HEK293 (cell line): ENCODE data around the gene GJA5.

Source experiments
- CTCF ChIA-PET: fragments of 350-600 bp; formaldehyde crosslinking; extraction: SDS; loops from one replicate; lab custom pipeline; 2021; ENCODE audit warnings: antibody characterized with exemption; lab: Yijun Ruan, JAX
- POLR2A ChIA-PET: fragments of 300-600 bp; formaldehyde crosslinking; extraction: SDS; loops from one replicate; lab custom pipeline; 2020; ENCODE audit warnings: antibody characterized with exemption, inconsistent platforms; lab: Yijun Ruan, JAX
- H3K27ac ChIP-seq: fragments of 200-500 bp; sonication (Bioruptor generic); 2 replicates; pipeline ENCODE4 v1.5.1; 2014; ENCODE audit warnings: low read depth, low read length, control low read depth, inconsistent platforms; ENCODE audit errors: extremely low read depth
- H3K36me3 ChIP-seq, 2 experiments: fragments of 200-500 bp in 1 of 2; sonication (Bioruptor generic) in 1 of 2; 1 replicate in 1 of 2; 2 replicates in 1 of 2; pipeline ENCODE4 v1.5.1; 2014 to 2017; ENCODE audit warnings: inconsistent platforms in 2 of 2, low read length in 2 of 2; ENCODE audit not compliant: control insufficient read depth in 2 of 2, insufficient read depth in 1 of 2
- H3K4me1 ChIP-seq: fragments of 200-500 bp; sonication (Bioruptor generic); 2 replicates; pipeline ENCODE4 v1.5.1; 2014; ENCODE audit warnings: mild to moderate bottlenecking, low read length, inconsistent platforms; ENCODE audit not compliant: control insufficient read depth, insufficient read depth
- H3K4me3 ChIP-seq: 2 replicates; pipeline ENCODE4 v1.5.1; 2011; ENCODE audit warnings: low read depth, mild to moderate bottlenecking, control low read depth, low read length, moderate library complexity
- H3K9me3 ChIP-seq: fragments of 200-500 bp; sonication (Bioruptor generic); 2 replicates; pipeline ENCODE4 v1.5.1; 2014; ENCODE audit warnings: low read depth, low read length, inconsistent platforms; ENCODE audit not compliant: control insufficient read depth, insufficient read depth
- FEZF1 ChIP-seq: fragments of 450-650 bp; formaldehyde crosslinking; IDR thresholded peaks from 2 replicates; pipeline ENCODE4 v1.5.1; 2016; ENCODE audit warnings: missing biosample characterization, missing genetic modification characterization
- HOXC10 ChIP-seq: sonication (generic); formaldehyde crosslinking; IDR thresholded peaks from 2 replicates; pipeline ENCODE4 v1.8.1; 2023; ENCODE audit warnings: mild to moderate bottlenecking, missing genetic modification reagents
- SCRT1 ChIP-seq: fragments of 450-650 bp; formaldehyde crosslinking; IDR thresholded peaks from 2 replicates; pipeline ENCODE4 v1.5.1; 2016; ENCODE audit warnings: missing biosample characterization, missing genetic modification characterization, borderline replicate concordance
- SCRT2 ChIP-seq: fragments of 450-650 bp; formaldehyde crosslinking; IDR thresholded peaks from 2 replicates; pipeline ENCODE4 v1.5.1; 2016; ENCODE audit warnings: missing biosample characterization, missing genetic modification characterization
- ZBTB7A ChIP-seq: fragments of 450-650 bp; formaldehyde crosslinking; IDR thresholded peaks from 2 replicates; pipeline ENCODE4 v1.5.1; 2016; ENCODE audit warnings: low read depth, missing biosample characterization, missing genetic modification characterization
- ZFP3 ChIP-seq: fragments of 450-650 bp; formaldehyde crosslinking; IDR thresholded peaks from 2 replicates; pipeline ENCODE4 v1.5.1; 2016; ENCODE audit warnings: low read depth, missing biosample characterization, missing genetic modification characterization
- ZFP69B ChIP-seq: fragments of 450-650 bp; formaldehyde crosslinking; IDR thresholded peaks from 2 replicates; pipeline ENCODE4 v1.5.1; 2016; ENCODE audit warnings: missing biosample characterization, missing genetic modification characterization
- ZNF16 ChIP-seq: fragments of 450-650 bp; formaldehyde crosslinking; IDR thresholded peaks from 2 replicates; pipeline ENCODE4 v1.5.1; 2016; ENCODE audit warnings: low read depth, missing biosample characterization, missing genetic modification characterization
- ZNF221 ChIP-seq: fragments of 450-650 bp; formaldehyde crosslinking; IDR thresholded peaks from 2 replicates; pipeline ENCODE4 v1.5.1; 2017; ENCODE audit warnings: missing biosample characterization, missing genetic modification characterization, borderline replicate concordance
- ZNF239 ChIP-seq: fragments of 450-650 bp; formaldehyde crosslinking; IDR thresholded peaks from 2 replicates; pipeline ENCODE4 v1.5.1; 2016; ENCODE audit warnings: missing biosample characterization, missing genetic modification characterization
- ZNF302 ChIP-seq: fragments of 450-650 bp; formaldehyde crosslinking; IDR thresholded peaks from 2 replicates; pipeline ENCODE4 v1.5.1; 2016; ENCODE audit warnings: missing biosample characterization, missing genetic modification characterization, low read depth
- ZNF416 ChIP-seq: fragments of 450-650 bp; formaldehyde crosslinking; IDR thresholded peaks from 2 replicates; pipeline ENCODE4 v1.5.1; 2016; ENCODE audit warnings: missing biosample characterization, missing genetic modification characterization
- ZNF423 ChIP-seq: fragments of 450-650 bp; formaldehyde crosslinking; IDR thresholded peaks from 2 replicates; pipeline ENCODE4 v1.5.1; 2016; ENCODE audit warnings: missing biosample characterization, missing genetic modification characterization
- ZNF501 ChIP-seq: fragments of 450-650 bp; formaldehyde crosslinking; IDR thresholded peaks from 2 replicates; pipeline ENCODE4 v1.5.1; 2016; ENCODE audit warnings: missing biosample characterization, missing genetic modification characterization
- ZNF514 ChIP-seq: fragments of 450-650 bp; formaldehyde crosslinking; IDR thresholded peaks from 2 replicates; pipeline ENCODE4 v1.5.1; 2016; ENCODE audit warnings: missing biosample characterization, missing genetic modification characterization
- ZNF529 ChIP-seq: fragments of 450-650 bp; formaldehyde crosslinking; IDR thresholded peaks from 2 replicates; pipeline ENCODE4 v1.5.1; 2017; ENCODE audit warnings: missing genetic modification characterization, missing biosample characterization; ENCODE audit not compliant: insufficient replicate concordance
- ZNF610 ChIP-seq: fragments of 450-650 bp; formaldehyde crosslinking; IDR thresholded peaks from 2 replicates; pipeline ENCODE4 v1.5.1; 2016; ENCODE audit warnings: missing biosample characterization, missing genetic modification characterization, borderline replicate concordance
- ZNF623 ChIP-seq: fragments of 450-650 bp; formaldehyde crosslinking; IDR thresholded peaks from 2 replicates; pipeline ENCODE4 v1.5.1; 2016; ENCODE audit warnings: missing biosample characterization, missing genetic modification characterization
- ZNF692 ChIP-seq: fragments of 450-650 bp; formaldehyde crosslinking; IDR thresholded peaks from 2 replicates; pipeline ENCODE4 v1.5.1; 2016; ENCODE audit warnings: missing biosample characterization, missing genetic modification characterization
- ZNF785 ChIP-seq: fragments of 450-650 bp; formaldehyde crosslinking; IDR thresholded peaks from 2 replicates; pipeline ENCODE4 v1.5.1; 2016; ENCODE audit warnings: missing biosample characterization, missing genetic modification characterization
- TF ChIP-seq, protein P1 (sequence below): fragments of 450-650 bp; IDR thresholded peaks from 2 replicates; pipeline ENCODE4 v1.5.1; 2018; ENCODE audit warnings: missing biosample characterization, missing genetic modification characterization
- TF ChIP-seq, protein P2 (sequence below): fragments of 450-650 bp; formaldehyde crosslinking; IDR thresholded peaks from 2 replicates; pipeline ENCODE4 v1.5.1; 2017; ENCODE audit warnings: missing biosample characterization, missing genetic modification characterization
- TF ChIP-seq, protein P3 (sequence below): fragments of 450-650 bp; formaldehyde crosslinking; IDR thresholded peaks from 2 replicates; pipeline ENCODE4 v1.5.1; 2017; ENCODE audit warnings: missing biosample characterization, missing genetic modification characterization

GJA5 gene

DNA sequence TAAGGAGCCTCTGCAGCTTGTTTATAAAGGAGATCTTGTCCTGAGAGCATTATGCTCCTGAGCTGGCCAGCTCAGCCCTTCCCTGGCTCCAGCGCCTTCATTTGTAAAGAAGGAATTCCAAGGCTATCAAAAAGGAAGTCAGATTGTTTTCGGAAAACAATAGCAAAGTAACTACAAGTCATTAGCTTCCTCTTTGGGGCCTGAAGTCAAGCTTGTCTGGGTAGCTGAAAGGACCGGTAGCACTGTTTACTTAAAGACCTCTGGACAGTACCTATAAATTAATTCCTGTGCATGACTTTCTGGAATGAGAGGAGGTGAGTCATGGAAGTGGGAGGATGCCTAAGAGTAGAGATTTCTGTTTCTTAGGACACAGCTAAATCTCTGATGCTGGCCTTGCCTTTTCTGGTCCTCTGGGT, 20.7 kb upstream of the GJA5 start:
- CTCF ChIA-PET, result interaction anchor here (1.5 to 2.9 kb wide), 2 partner anchors 57 to 112 kb away, joined by 4 to 7 read pairs; no protein-coding TSS in a partner anchor
- no peaks in the 10 kb centered on the region for H3K9me3 ChIP-seq
- POLR2A ChIA-PET, result interaction anchor here (0.9 kb wide), 1 partner anchor 111 kb away, joined by 3 read pairs; the partner anchor contains the start of gene ACP6
- H3K4me3 ChIP-seq, result no peak overlapping the region
- H3K27ac ChIP-seq, result no peak overlapping the region
- H3K36me3 ChIP-seq, result no peaks in the 10 kb centered on the region
- no peaks in the 10 kb centered on the region for H3K4me1 ChIP-seq
- TF ChIP-seq ZNF416 (tag by site-specific recombination) (no peak), SCRT1 (tag by site-specific recombination) (no peak), ZNF423 (tag by site-specific recombination) (no peak), ZNF623 (no peak), ZNF501 (tag by site-specific recombination) (no peak), ZNF16 (tag by site-specific recombination) (no peak), FEZF1 (tag by site-specific recombination) (no peak), ZNF610 (tag by site-specific recombination) (no peak), ZBTB7A (no peak), ZNF221 (no peak), ZNF529 (no peak), HOXC10 (CRISPR knock-in tag) (no peak), ZNF302 (no peak), ZNF514 (tag by site-specific recombination) (no peak), ZFP3 (tag by site-specific recombination) (no peak), ZNF239 (no peak)
- TF ChIP-seq, protein P1, sequence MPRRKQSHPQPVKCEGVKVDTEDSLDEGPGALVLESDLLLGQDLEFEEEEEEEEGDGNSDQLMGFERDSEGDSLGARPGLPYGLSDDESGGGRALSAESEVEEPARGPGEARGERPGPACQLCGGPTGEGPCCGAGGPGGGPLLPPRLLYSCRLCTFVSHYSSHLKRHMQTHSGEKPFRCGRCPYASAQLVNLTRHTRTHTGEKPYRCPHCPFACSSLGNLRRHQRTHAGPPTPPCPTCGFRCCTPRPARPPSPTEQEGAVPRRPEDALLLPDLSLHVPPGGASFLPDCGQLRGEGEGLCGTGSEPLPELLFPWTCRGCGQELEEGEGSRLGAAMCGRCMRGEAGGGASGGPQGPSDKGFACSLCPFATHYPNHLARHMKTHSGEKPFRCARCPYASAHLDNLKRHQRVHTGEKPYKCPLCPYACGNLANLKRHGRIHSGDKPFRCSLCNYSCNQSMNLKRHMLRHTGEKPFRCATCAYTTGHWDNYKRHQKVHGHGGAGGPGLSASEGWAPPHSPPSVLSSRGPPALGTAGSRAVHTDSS (tag by site-specific recombination), result no peak
- TF ChIP-seq, protein P2, sequence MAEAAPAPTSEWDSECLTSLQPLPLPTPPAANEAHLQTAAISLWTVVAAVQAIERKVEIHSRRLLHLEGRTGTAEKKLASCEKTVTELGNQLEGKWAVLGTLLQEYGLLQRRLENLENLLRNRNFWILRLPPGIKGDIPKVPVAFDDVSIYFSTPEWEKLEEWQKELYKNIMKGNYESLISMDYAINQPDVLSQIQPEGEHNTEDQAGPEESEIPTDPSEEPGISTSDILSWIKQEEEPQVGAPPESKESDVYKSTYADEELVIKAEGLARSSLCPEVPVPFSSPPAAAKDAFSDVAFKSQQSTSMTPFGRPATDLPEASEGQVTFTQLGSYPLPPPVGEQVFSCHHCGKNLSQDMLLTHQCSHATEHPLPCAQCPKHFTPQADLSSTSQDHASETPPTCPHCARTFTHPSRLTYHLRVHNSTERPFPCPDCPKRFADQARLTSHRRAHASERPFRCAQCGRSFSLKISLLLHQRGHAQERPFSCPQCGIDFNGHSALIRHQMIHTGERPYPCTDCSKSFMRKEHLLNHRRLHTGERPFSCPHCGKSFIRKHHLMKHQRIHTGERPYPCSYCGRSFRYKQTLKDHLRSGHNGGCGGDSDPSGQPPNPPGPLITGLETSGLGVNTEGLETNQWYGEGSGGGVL (tag by site-specific recombination), result no peak
- TF ChIP-seq, protein P3, sequence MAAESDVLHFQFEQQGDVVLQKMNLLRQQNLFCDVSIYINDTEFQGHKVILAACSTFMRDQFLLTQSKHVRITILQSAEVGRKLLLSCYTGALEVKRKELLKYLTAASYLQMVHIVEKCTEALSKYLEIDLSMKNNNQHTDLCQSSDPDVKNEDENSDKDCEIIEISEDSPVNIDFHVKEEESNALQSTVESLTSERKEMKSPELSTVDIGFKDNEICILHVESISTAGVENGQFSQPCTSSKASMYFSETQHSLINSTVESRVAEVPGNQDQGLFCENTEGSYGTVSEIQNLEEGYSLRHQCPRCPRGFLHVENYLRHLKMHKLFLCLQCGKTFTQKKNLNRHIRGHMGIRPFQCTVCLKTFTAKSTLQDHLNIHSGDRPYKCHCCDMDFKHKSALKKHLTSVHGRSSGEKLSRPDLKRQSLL (tag by site-specific recombination), result no peak

DNA sequence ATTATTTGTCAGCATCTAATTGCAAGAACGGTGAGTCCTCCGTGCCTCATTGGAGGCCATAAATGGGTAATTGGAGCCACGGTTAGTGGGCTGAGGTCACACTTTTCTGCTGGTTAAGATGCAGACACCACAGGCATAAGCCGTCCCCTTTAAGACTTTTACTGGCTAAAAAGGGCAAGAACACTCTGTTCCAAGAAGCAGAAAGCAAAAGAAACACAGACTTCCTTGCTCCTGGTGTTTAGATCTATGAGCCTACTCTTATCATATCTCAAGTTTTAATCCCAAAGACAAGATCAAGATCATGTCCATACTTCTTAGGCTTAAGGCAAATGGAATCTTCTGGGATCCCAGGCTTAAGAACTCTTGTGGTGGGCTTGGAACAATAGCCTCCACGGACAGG, 17.3 kb upstream of the GJA5 start:
- CTCF ChIA-PET, result no interaction called here
- Histone ChIP-seq H3K9me3 (no peaks in the 10 kb centered on the region), H3K36me3 (no peaks in the 10 kb centered on the region), H3K4me1 (0 out of 2 replicates have a peak, but pooled peaks cover under 1% of the 10 kb centered on the region), H3K4me3 (no peak overlapping the region), H3K27ac (no peak overlapping the region)
- TF ChIP-seq ZNF692, result peak; percentile 58; the same call in 1 of the 2 replicates
- TF ChIP-seq ZNF785, result no peak
- no peak for TF ChIP-seq SCRT2 (tag by site-specific recombination)
- TF ChIP-seq ZFP69B (tag by site-specific recombination), result peak; percentile 42; the same call in 1 of the 2 replicates
- POLR2A ChIA-PET, result no interaction called here
